ENCODE data around the gene MAP3K20.

DNA sequence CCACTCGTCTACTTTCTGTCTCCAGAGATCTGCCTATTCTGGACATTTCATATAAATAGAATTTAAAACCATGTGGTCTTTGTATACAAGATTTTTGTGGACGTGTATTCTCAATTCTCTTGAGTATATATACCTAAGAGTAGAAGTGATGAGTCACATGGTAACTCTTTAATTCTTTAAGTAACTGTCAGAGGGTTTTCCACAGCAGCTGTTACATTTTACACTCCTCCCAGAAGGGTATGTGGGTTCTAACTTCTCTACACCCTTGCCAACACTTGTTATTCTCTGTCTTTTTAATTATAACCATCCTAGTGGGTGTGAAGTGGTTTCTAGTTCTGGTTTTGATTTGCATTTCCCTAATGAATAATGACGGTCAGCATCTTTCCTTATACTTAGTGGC is 70.9 kb downstream of the MAP3K20 start:
- TF ChIP-seq, protein P1, sequence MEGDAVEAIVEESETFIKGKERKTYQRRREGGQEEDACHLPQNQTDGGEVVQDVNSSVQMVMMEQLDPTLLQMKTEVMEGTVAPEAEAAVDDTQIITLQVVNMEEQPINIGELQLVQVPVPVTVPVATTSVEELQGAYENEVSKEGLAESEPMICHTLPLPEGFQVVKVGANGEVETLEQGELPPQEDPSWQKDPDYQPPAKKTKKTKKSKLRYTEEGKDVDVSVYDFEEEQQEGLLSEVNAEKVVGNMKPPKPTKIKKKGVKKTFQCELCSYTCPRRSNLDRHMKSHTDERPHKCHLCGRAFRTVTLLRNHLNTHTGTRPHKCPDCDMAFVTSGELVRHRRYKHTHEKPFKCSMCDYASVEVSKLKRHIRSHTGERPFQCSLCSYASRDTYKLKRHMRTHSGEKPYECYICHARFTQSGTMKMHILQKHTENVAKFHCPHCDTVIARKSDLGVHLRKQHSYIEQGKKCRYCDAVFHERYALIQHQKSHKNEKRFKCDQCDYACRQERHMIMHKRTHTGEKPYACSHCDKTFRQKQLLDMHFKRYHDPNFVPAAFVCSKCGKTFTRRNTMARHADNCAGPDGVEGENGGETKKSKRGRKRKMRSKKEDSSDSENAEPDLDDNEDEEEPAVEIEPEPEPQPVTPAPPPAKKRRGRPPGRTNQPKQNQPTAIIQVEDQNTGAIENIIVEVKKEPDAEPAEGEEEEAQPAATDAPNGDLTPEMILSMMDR (IDR thresholded peaks at IDR 0.05) = no peak
- TF ChIP-seq POLR2AphosphoS5 (IDR thresholded peaks at IDR 0.05) = no peak
- no peak for TF ChIP-seq POLR2A (IDR thresholded peaks at IDR 0.05)
- no peak for TF ChIP-seq EP300 (IDR thresholded peaks at IDR 0.05)
